Thyroid gland (tissue), 4 donors: ENCODE data around the gene SMARCAL1. TPM values are rescaled to one million over a fixed set of nuclear protein-coding genes. Genes with fewer than 3 reads are reported as not detected.

Source experiments
- DNase-seq, 2 donors: peaks; one replicate each; pipeline ENCODE4 v3.0.0-alpha.2; 2019
- H3K27ac ChIP-seq, 3 donors: fragments of 200-600 bp; sonication (generic); 1 replicate in 2 of 3; 2 replicates in 1 of 3; pipeline ENCODE4 v1.5.1; 2016 to 2019; ENCODE audit warnings: mild to moderate bottlenecking in 1 of 3, moderate library complexity in 1 of 3
- H3K27me3 ChIP-seq: fragments of 200-600 bp; sonication (generic); one replicate; pipeline ENCODE4 v1.5.1; 2019
- H3K36me3 ChIP-seq, 2 donors: fragments of 200-600 bp; sonication (generic); one replicate each; pipeline ENCODE4 v1.5.1; 2016 to 2019
- H3K4me1 ChIP-seq, 2 donors: fragments of 200-600 bp; sonication (generic); one replicate each; pipeline ENCODE4 v1.5.1; 2017 to 2019
- H3K4me3 ChIP-seq, 3 donors: fragments of 200-600 bp; sonication (generic); replicated peaks in 1 of 3; 1 replicate in 2 of 3; 2 replicates in 1 of 3; pipeline ENCODE4 v1.5.1; 2016; ENCODE audit warnings: mild to moderate bottlenecking in 1 of 3
- H3K9me3 ChIP-seq: fragments of 200-600 bp; sonication (generic); one replicate; pipeline ENCODE4 v1.5.1; 2017
- POLR2A ChIP-seq, 2 donors: fragments of 450-650 bp; IDR thresholded peaks; one replicate each; pipeline ENCODE4 v1.6.1; 2017; ENCODE audit warnings: antibody characterized with exemption in 2 of 2, mild to moderate bottlenecking in 2 of 2, moderate library complexity in 1 of 2
- WGBS, 2 donors: methylation state at CpG; one replicate each; pipeline ENCODE4 v1.1.5; 2017; 5-methylcytosine and 5-hydroxymethylcytosine counted together
- intact Hi-C: fragments of 100-400 bp; cut with DNase I; formaldehyde crosslinking; loops from one replicate; pipeline ENCODE4 v1.15.1; 2023
- total RNA-seq, 4 donors: library from RNA; depleted of rRNA; stranded (reverse); fragments of >200 nt; gene quantifications; one replicate each; pipeline ENCODE4 v1.2.3, GENCODE V29; 2016
- TF ChIP-seq, protein P1 (sequence below), 6 experiments: fragments of 200-600 bp in 3 of 6; fragments of 450-650 bp in 3 of 6; sonication (generic) in 3 of 6; IDR thresholded peaks; one replicate each; pipeline ENCODE4 v1.5.1; 2016 to 2019; ENCODE audit warnings: antibody characterized with exemption in 6 of 6, mild to moderate bottlenecking in 2 of 6, inconsistent platforms in 1 of 6, moderate library complexity in 1 of 6

SMARCAL1 gene
- total RNA-seq, 4 donors from 2014 or later = 19.5 to 31.4 (median 24.6) TPM

DNA sequence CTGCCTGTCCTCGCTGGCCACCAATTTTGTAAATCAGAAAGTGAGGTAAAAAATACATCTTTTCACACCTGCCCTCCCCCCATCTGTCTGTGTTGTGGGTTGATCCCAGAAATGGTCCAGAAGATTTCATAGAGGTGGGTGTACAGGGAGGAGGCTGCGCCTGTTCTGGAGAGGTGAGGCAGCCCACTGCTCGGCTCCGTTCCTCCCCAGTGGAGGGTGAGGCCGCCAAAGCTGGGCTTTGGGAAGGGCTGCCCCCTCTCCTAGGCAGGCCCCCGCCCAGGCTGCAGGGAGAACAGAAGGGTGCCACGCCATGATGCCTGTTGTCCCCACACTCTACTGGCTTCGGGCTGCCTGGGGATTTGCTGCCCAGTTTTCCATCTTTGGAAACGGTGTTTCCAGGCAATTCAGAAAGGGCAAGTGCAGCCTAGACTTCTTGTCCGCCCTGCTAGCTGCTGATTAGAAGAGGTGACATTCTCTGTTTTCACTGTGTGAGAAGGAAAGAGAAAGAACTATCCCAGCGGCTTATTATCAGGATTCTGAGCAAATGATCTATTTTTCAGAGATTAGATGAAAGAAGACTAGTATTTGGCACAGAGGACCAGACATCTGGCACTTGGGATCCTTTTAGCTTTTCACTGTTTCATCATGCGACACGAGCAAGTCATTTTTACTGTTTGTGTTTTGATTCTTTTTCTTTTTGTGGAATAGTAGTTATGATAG is 18.7 kb downstream of the SMARCAL1 start:
- Histone ChIP-seq H3K4me3 (no peak overlapping the region), H3K27me3 (no peaks in the 10 kb centered on the region), H3K36me3 (peaks cover 55 to 60% of the 10 kb centered on the region in 2 donors), H3K9me3 (no peaks in the 10 kb centered on the region), H3K27ac (no peak overlapping the region), H3K4me1 (no peaks in the 10 kb centered on the region)
- WGBS, 2 donors = 91 to 93% methylated on average over 13 of the region's 13 CpGs
- no peak for TF ChIP-seq POLR2A (IDR thresholded peaks at IDR 0.05)
- TF ChIP-seq, protein P1, sequence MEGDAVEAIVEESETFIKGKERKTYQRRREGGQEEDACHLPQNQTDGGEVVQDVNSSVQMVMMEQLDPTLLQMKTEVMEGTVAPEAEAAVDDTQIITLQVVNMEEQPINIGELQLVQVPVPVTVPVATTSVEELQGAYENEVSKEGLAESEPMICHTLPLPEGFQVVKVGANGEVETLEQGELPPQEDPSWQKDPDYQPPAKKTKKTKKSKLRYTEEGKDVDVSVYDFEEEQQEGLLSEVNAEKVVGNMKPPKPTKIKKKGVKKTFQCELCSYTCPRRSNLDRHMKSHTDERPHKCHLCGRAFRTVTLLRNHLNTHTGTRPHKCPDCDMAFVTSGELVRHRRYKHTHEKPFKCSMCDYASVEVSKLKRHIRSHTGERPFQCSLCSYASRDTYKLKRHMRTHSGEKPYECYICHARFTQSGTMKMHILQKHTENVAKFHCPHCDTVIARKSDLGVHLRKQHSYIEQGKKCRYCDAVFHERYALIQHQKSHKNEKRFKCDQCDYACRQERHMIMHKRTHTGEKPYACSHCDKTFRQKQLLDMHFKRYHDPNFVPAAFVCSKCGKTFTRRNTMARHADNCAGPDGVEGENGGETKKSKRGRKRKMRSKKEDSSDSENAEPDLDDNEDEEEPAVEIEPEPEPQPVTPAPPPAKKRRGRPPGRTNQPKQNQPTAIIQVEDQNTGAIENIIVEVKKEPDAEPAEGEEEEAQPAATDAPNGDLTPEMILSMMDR (IDR thresholded peaks at IDR 0.05) = no peak
- no peak for DNase-seq
- intact Hi-C loops = no loop called here

GRCh38 chr2:216431531-216431856 is 19.2 kb downstream of the SMARCAL1 start:
- DNase-seq = no peak
- H3K36me3 ChIP-seq = peaks cover 60 to 65% of the 10 kb centered on the region in 2 donors
- H3K4me3 ChIP-seq = no peak overlapping the region
- H3K27me3 ChIP-seq = no peaks in the 10 kb centered on the region
- no peaks in the 10 kb centered on the region for H3K9me3 ChIP-seq
- H3K27ac ChIP-seq = no peak overlapping the region
- H3K4me1 ChIP-seq = no peaks in the 10 kb centered on the region
- TF ChIP-seq, protein P1 (IDR thresholded peaks at IDR 0.05) = no peak
- no peak for TF ChIP-seq POLR2A (IDR thresholded peaks at IDR 0.05)
- intact Hi-C loops = no loop called here

- no peak for TF ChIP-seq POLR2A (IDR thresholded peaks at IDR 0.05)
- TF ChIP-seq, protein P1 (IDR thresholded peaks at IDR 0.05) = no peak
- Histone ChIP-seq H3K4me1 (no peaks in the 10 kb centered on the region), H3K4me3 (no peak overlapping the region), H3K9me3 (no peaks in the 10 kb centered on the region), H3K36me3 (peaks cover 56 to 57% of the 10 kb centered on the region in 2 donors), H3K27me3 (no peaks in the 10 kb centered on the region), H3K27ac (no peak overlapping the region)
- DNase-seq = no peak
- 82 to 84% methylated on average over 2 of the region's 2 CpGs for WGBS, 2 donors
- intact Hi-C loops = no loop called here
Measured at GRCh38 chr2:216436383-216436782, 24.1 kb downstream of the SMARCAL1 start.

GRCh38 chr2:216441308-216442010 is 29.2 kb downstream of the SMARCAL1 start:
- WGBS, 2 donors = 96 to 98% methylated on average over 3 of the region's 3 CpGs
- H3K4me1 ChIP-seq = no peaks in the 10 kb centered on the region
- no peak for TF ChIP-seq POLR2A (IDR thresholded peaks at IDR 0.05)
- TF ChIP-seq, protein P1 (IDR thresholded peaks at IDR 0.05) = no peak
- no peak overlapping the region for H3K4me3 ChIP-seq
- DNase-seq = no peak
- H3K27ac ChIP-seq = no peak overlapping the region
- no peaks in the 10 kb centered on the region for H3K9me3 ChIP-seq
- intact Hi-C loops = no loop called here
- no peaks in the 10 kb centered on the region for H3K27me3 ChIP-seq
- H3K36me3 ChIP-seq = peaks cover 19 to 24% of the 10 kb centered on the region in 2 donors

GRCh38 chr2:216445501-216445900 is 33.2 kb downstream of the SMARCAL1 start:
- 84 to 87% methylated on average over 5 of the region's 5 CpGs for WGBS, 2 donors
- no peaks in the 10 kb centered on the region for H3K9me3 ChIP-seq
- no peaks in the 10 kb centered on the region for H3K27me3 ChIP-seq
- H3K4me1 ChIP-seq = no peaks in the 10 kb centered on the region
- H3K4me3 ChIP-seq = no peak overlapping the region
- intact Hi-C loops = no loop called here
- peaks cover 28 to 40% of the 10 kb centered on the region in 2 donors for H3K36me3 ChIP-seq
- DNase-seq = no peak
- TF ChIP-seq, protein P1 (IDR thresholded peaks at IDR 0.05) = no peak
- no peak for TF ChIP-seq POLR2A (IDR thresholded peaks at IDR 0.05)
- H3K27ac ChIP-seq = no peak overlapping the region
